Measurements from ENCODE around the gene ZRSR2. TPM values are rescaled to one million over a fixed set of nuclear protein-coding genes. Genes with fewer than 3 reads are reported as not detected.
A peak's percentile ranks its signal among the peaks of the same experiment; 100 is the strongest.

ZRSR2 gene
- total and polyA plus RNA-seq, 2 of the 13 experiments (the other 11 are each of a cell fraction or from before 2014, with no cell fraction given), result 3.6 to 4.9 TPM

GRCh38 chrX:15744181-15744867 is 46.0 kb upstream of the ZRSR2 start (continued):
- TF ChIP-seq, protein P1, sequence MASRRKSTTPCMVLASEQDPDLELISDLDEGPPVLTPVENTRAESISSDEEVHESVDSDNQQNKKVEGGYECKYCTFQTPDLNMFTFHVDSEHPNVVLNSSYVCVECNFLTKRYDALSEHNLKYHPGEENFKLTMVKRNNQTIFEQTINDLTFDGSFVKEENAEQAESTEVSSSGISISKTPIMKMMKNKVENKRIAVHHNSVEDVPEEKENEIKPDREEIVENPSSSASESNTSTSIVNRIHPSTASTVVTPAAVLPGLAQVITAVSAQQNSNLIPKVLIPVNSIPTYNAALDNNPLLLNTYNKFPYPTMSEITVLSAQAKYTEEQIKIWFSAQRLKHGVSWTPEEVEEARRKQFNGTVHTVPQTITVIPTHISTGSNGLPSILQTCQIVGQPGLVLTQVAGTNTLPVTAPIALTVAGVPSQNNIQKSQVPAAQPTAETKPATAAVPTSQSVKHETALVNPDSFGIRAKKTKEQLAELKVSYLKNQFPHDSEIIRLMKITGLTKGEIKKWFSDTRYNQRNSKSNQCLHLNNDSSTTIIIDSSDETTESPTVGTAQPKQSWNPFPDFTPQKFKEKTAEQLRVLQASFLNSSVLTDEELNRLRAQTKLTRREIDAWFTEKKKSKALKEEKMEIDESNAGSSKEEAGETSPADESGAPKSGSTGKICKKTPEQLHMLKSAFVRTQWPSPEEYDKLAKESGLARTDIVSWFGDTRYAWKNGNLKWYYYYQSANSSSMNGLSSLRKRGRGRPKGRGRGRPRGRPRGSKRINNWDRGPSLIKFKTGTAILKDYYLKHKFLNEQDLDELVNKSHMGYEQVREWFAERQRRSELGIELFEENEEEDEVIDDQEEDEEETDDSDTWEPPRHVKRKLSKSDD (CRISPR knock-in tag; IDR thresholded peaks at IDR 0.05; ENCODE audit: low read depth), result 0 out of 2 replicates have a peak, but pooled peaks have one; percentile 27
- TF ChIP-seq ZNF530 (CRISPR knock-in tag; IDR thresholded peaks at IDR 0.05; ENCODE audit: low read depth) (no peak), SOX6 (IDR thresholded peaks at IDR 0.05) (no peak), SOX6 (CRISPR knock-in tag; IDR thresholded peaks at IDR 0.05) (peak; percentile 97), ZMYM2 (CRISPR knock-in tag; IDR thresholded peaks at IDR 0.05) (peak; percentile 68; the same call in 1 of the 2 replicates), SRSF1 (optimal IDR thresholded peaks at IDR 0.05; ENCODE audit: low read depth, low read length) (no peak), SMC3 (IDR thresholded peaks at IDR 0.05; ENCODE audit: low read length) (no peak), CEBPG (CRISPR knock-in tag; IDR thresholded peaks at IDR 0.05) (peak; percentile 30; the same call in 1 of the 2 replicates), ZNF512B (CRISPR knock-in tag; IDR thresholded peaks at IDR 0.05; ENCODE audit: borderline replicate concordance) (no peak), ATF7 (IDR thresholded peaks at IDR 0.05) (no peak), ATF7 (CRISPR knock-in tag; IDR thresholded peaks at IDR 0.05) (no peak), PLSCR1 (CRISPR knock-in tag; IDR thresholded peaks at IDR 0.05; ENCODE audit: borderline replicate concordance) (no peak), ZMAT3 (CRISPR knock-in tag; conservative IDR thresholded peaks at IDR 0.05) (no peak)
- TF ChIP-seq, protein P2, sequence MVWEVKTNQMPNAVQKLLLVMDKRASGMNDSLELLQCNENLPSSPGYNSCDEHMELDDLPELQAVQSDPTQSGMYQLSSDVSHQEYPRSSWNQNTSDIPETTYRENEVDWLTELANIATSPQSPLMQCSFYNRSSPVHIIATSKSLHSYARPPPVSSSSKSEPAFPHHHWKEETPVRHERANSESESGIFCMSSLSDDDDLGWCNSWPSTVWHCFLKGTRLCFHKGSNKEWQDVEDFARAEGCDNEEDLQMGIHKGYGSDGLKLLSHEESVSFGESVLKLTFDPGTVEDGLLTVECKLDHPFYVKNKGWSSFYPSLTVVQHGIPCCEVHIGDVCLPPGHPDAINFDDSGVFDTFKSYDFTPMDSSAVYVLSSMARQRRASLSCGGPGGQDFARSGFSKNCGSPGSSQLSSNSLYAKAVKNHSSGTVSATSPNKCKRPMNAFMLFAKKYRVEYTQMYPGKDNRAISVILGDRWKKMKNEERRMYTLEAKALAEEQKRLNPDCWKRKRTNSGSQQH (CRISPR knock-in tag; IDR thresholded peaks at IDR 0.05; ENCODE audit: low read depth), result no peak
- TF ChIP-seq, protein P3, sequence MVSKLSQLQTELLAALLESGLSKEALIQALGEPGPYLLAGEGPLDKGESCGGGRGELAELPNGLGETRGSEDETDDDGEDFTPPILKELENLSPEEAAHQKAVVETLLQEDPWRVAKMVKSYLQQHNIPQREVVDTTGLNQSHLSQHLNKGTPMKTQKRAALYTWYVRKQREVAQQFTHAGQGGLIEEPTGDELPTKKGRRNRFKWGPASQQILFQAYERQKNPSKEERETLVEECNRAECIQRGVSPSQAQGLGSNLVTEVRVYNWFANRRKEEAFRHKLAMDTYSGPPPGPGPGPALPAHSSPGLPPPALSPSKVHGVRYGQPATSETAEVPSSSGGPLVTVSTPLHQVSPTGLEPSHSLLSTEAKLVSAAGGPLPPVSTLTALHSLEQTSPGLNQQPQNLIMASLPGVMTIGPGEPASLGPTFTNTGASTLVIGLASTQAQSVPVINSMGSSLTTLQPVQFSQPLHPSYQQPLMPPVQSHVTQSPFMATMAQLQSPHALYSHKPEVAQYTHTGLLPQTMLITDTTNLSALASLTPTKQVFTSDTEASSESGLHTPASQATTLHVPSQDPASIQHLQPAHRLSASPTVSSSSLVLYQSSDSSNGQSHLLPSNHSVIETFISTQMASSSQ (IDR thresholded peaks at IDR 0.05; ENCODE audit: low read depth), result no peak
- TF ChIP-seq, protein P3 (CRISPR knock-in tag; IDR thresholded peaks at IDR 0.05; ENCODE audit: borderline replicate concordance), result peak; percentile 84; the same call in 1 of the 2 replicates
- TF ChIP-seq, protein P4, sequence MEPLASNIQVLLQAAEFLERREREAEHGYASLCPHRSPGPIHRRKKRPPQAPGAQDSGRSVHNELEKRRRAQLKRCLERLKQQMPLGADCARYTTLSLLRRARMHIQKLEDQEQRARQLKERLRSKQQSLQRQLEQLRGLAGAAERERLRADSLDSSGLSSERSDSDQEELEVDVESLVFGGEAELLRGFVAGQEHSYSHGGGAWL (CRISPR knock-in tag; IDR thresholded peaks at IDR 0.05), result no peak

Measured in HepG2 (cell line).